HCT116 (cell line): Measurements from ENCODE around the gene TLX1. TPM values are rescaled to one million over a fixed set of nuclear protein-coding genes. Genes with fewer than 3 reads are reported as not detected.

Experiments
- ATAC-seq: fragments of 200-7000 bp; cut with Tn5 transposase; 2 replicates; pipeline ENCODE4 v1.9.1; 2020; ENCODE audit warnings: mild to moderate bottlenecking, moderate library complexity
- BruUV-seq: library from RNA; stranded (reverse); fragments of 400-500 nt; replicated peaks from 2 replicates; lab custom pipeline; 2021; lab: Mats Ljungman, UMichigan
- CTCF ChIA-PET: fragments of 300-600 bp; sonication (Branson Sonifier 250); formaldehyde crosslinking; loops from one replicate; lab custom pipeline; 2021; ENCODE audit warnings: antibody characterized with exemption; lab: Charles Lee
- POLR2A ChIA-PET: fragments of 300-600, 350-600 bp; sonication (Branson Sonifier 250); formaldehyde crosslinking; loops from one replicate; lab custom pipeline; 2021; ENCODE audit warnings: antibody characterized with exemption; lab: Charles Lee
- RAD21 ChIA-PET, 2 experiments: fragments of 300-600 bp; sonication (Branson Sonifier 250); formaldehyde crosslinking; loops; one replicate each; lab custom pipeline; 2023; ENCODE audit warnings: low total read pairs in 2 of 2; ENCODE audit not compliant: uncharacterized antibody in 2 of 2, unreplicated experiment in 2 of 2, low non-redundant PET in 1 of 2; lab: Charles Lee
- DNase-seq: peaks from one replicate; pipeline ENCODE4 v3.0.0-alpha.2; 2010; ENCODE audit warnings: low read depth, low spot score
- H2AFZ ChIP-seq: fragments of 200-600 bp; shearing (Covaris generic), sonication (generic); 2 replicates; pipeline ENCODE4 v1.6.1; 2017; ENCODE audit warnings: low read depth, mixed run types, mixed read lengths, antibody characterized with exemption, low read length; ENCODE audit not compliant: poor library complexity, severe bottlenecking
- H3K27ac ChIP-seq: 2 replicates; pipeline ENCODE4 v1.5.1; 2012; ENCODE audit warnings: low read depth, low read length
- H3K27me3 ChIP-seq: fragments of 200-600 bp; sonication (generic); 2 replicates; pipeline ENCODE4 v1.6.1; 2016; ENCODE audit warnings: mixed run types, low read length, mixed read lengths; ENCODE audit not compliant: insufficient read depth
- H3K36me3 ChIP-seq, 2 experiments: fragments of 200-500 bp in 1 of 2; fragments of 200-600 bp in 1 of 2; sonication (Bioruptor generic) in 1 of 2; sonication (generic) in 1 of 2; 2 replicates each; pipeline versions ENCODE4 v1.5.1 to v1.6.1; 2014 to 2016; ENCODE audit warnings: low read length in 2 of 2, inconsistent platforms in 1 of 2, mixed read lengths in 1 of 2, mixed run types in 1 of 2; ENCODE audit not compliant: insufficient read depth in 2 of 2, control insufficient read depth in 1 of 2
- H3K4me1 ChIP-seq, 2 experiments: fragments of 200-600 bp in 1 of 2; sonication (generic) in 1 of 2; 2 replicates each; pipeline versions ENCODE4 v1.5.1 to v1.6.1; 2012 to 2017; ENCODE audit warnings: low read length in 2 of 2, inconsistent platforms in 1 of 2, mild to moderate bottlenecking in 1 of 2, mixed read lengths in 1 of 2, mixed run types in 1 of 2, moderate library complexity in 1 of 2; ENCODE audit not compliant: insufficient read depth in 2 of 2, control insufficient read depth in 1 of 2
- H3K4me2 ChIP-seq: fragments of 200-600 bp; sonication (generic); 2 replicates; pipeline ENCODE4 v1.6.1; 2017; ENCODE audit warnings: mixed run types, low read length, mixed read lengths
- H3K4me3 ChIP-seq, 2 experiments: fragments of 200-600 bp in 1 of 2; sonication (generic) in 1 of 2; replicated peaks in 1 of 2; 2 replicates each; pipeline ENCODE4 v1.5.1; 2011 to 2016; ENCODE audit warnings: low read length in 2 of 2, control low read depth in 1 of 2, low read depth in 1 of 2, mild to moderate bottlenecking in 1 of 2, mixed read lengths in 1 of 2, mixed run types in 1 of 2
- H3K79me2 ChIP-seq: fragments of 200-600 bp; sonication (generic); 2 replicates; pipeline ENCODE4 v1.6.1; 2017; ENCODE audit warnings: mild to moderate bottlenecking, mixed run types, low read length, moderate library complexity, mixed read lengths; ENCODE audit not compliant: insufficient read depth
- H3K9ac ChIP-seq: fragments of 200-600 bp; sonication (generic); 2 replicates; pipeline ENCODE4 v1.6.1; 2016; ENCODE audit warnings: low read length, mixed read lengths
- H3K9me2 ChIP-seq: fragments of 200-600 bp; sonication (generic), shearing (Covaris generic); 2 replicates; pipeline ENCODE4 v1.6.1; 2017; ENCODE audit warnings: mixed run types, mild to moderate bottlenecking, moderate library complexity; ENCODE audit not compliant: insufficient read depth
- H3K9me3 ChIP-seq, 2 experiments: fragments of 200-500 bp in 1 of 2; fragments of 200-600 bp in 1 of 2; sonication (Bioruptor generic) in 1 of 2; sonication (generic) in 1 of 2; 2 replicates each; pipeline ENCODE4 v1.6.1; 2014 to 2017; ENCODE audit warnings: low read length in 2 of 2, mixed read lengths in 2 of 2, inconsistent platforms in 1 of 2, low read depth in 1 of 2, mild to moderate bottlenecking in 1 of 2, mixed run types in 1 of 2, moderate library complexity in 1 of 2; ENCODE audit not compliant: control insufficient read depth in 1 of 2, insufficient read depth in 1 of 2
- H4K20me1 ChIP-seq: fragments of 200-600 bp; sonication (generic), shearing (Covaris generic); 2 replicates; pipeline ENCODE4 v1.6.1; 2017; ENCODE audit warnings: mixed run types, mild to moderate bottlenecking, moderate library complexity; ENCODE audit not compliant: insufficient read depth
- CBX3 ChIP-seq: IDR thresholded peaks from 2 replicates; pipeline ENCODE4 v1.6.1; 2012; ENCODE audit warnings: low read depth
- ELF1 ChIP-seq: IDR thresholded peaks from 2 replicates; pipeline ENCODE4 v1.6.1; 2012; ENCODE audit warnings: low read depth, borderline replicate concordance
- EZH2 ChIP-seq: fragments of 200-600 bp; sonication (generic); IDR thresholded peaks from 2 replicates; pipeline ENCODE4 v1.6.1; 2017; ENCODE audit warnings: antibody characterized with exemption, mixed run types
- EZH2phosphoT487 ChIP-seq: fragments of 200-600 bp; IDR thresholded peaks from 2 replicates; pipeline ENCODE4 v1.6.1; 2018; ENCODE audit warnings: antibody characterized with exemption, borderline replicate concordance
- FOSL1 ChIP-seq: IDR thresholded peaks from 2 replicates; pipeline ENCODE4 v1.6.1; 2012; ENCODE audit warnings: low read depth
- POLR2AphosphoS5 ChIP-seq: IDR thresholded peaks from 2 replicates; pipeline ENCODE4 v1.6.1; 2011; ENCODE audit warnings: mild to moderate bottlenecking, low read depth, low read length, moderate library complexity
- RAD21 ChIP-seq: IDR thresholded peaks from 2 replicates; pipeline ENCODE4 v1.6.1; 2012; ENCODE audit warnings: low read depth, mild to moderate bottlenecking
- REST ChIP-seq: IDR thresholded peaks from 2 replicates; pipeline ENCODE4 v1.6.1; 2012; ENCODE audit warnings: low read depth
- SIN3A ChIP-seq: IDR thresholded peaks from 2 replicates; pipeline ENCODE4 v1.6.1; 2012; ENCODE audit warnings: low read depth
- ZBTB33 ChIP-seq: IDR thresholded peaks from 2 replicates; pipeline ENCODE4 v1.6.1; 2011; ENCODE audit warnings: mild to moderate bottlenecking, low read length, moderate library complexity; ENCODE audit not compliant: insufficient replicate concordance; ENCODE audit errors: extremely low read depth
- intact Hi-C: fragments of 100-400 bp; cut with micrococcal nuclease; formaldehyde crosslinking; loops from 2 replicates; pipeline ENCODE4 v1.10.0; 2022
- total RNA-seq: library from RNA; stranded (reverse); gene quantifications from one replicate; pipeline ENCODE4 v1.2.1, GENCODE V29; 2021; ENCODE audit not compliant: unreplicated experiment

The TLX1 gene
- total RNA-seq, 1 experiment from 2014 or later: not detected

DNA sequence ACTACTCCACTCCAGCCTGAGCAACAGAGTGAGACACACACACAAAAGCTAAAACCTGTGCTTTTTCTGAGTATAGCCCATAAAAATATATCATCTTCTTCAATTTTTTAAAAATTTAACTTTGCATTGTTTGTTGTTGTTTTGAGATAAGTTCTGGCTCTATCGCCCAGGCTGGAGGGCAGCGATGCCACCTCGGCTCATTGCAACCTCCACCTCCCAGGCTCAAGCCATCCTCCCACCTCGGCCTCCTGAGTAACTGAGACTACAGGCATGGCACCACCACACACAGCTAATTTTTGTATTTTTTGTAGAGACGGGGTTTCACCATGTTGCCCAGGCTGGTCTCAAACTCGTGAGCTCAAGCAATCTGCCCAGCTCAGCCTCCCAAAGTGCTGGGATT is 14.3 kb upstream of the TLX1 start:
- Histone ChIP-seq H3K4me2 (no peak overlapping the region), H3K9me2 (no peaks in the 10 kb centered on the region), H3K27ac (no peak overlapping the region), H3K9ac (no peak overlapping the region), H3K27me3 (0 out of 2 replicates have a peak, but pooled peaks cover 5% of the 10 kb centered on the region), H4K20me1 (no peaks in the 10 kb centered on the region), H3K36me3 (no peaks in the 10 kb centered on the region), H3K79me2 (no peaks in the 10 kb centered on the region), H3K4me1 (peaks cover 2 to 12% of the 10 kb centered on the region in 2 experiments; a peak in 2 of 4 replicates), H2AFZ (no peak overlapping the region), H3K9me3 (no peaks in the 10 kb centered on the region), H3K4me3 (no peak overlapping the region)
- no TSS peak for BruUV-seq
- ChIA-PET POLR2A (no interaction called here), CTCF (interaction anchor here (1.2 to 2.6 kb wide), 3 partner anchors 22 to 86 kb away, joined by 5 to 15 read pairs (median 6); partner anchors contain the start of gene PDZD7), RAD21 (no interaction called here)
- ATAC-seq (no peak), DNase-seq (no peak)
- TF ChIP-seq POLR2AphosphoS5: no peak
- no peak for TF ChIP-seq EZH2phosphoT487
- no peak for TF ChIP-seq ZBTB33
- TF ChIP-seq SIN3A: no peak
- no peak for TF ChIP-seq CBX3
- TF ChIP-seq ELF1: no peak
- no peak for TF ChIP-seq FOSL1
- intact Hi-C loops: no loop called here

DNA sequence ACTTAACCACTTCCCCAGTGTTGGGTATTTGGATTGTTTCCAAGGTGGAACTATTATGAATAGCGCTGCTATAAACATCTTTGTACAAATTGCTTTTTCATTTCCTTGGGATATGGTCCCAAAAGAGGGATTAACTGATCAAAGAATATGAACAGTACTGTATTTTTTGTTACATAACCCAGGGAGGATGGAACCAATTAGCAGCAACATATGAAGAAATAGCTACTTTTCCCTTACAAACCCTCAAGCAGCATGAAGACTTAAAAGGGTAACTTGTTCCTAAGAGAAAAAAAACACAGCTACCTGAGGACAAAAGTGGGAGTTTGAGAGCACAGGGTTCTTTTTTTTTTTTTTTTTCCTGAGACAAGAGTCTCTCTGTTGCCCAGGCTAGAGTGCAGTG is 13.1 kb upstream of the TLX1 start:
- H3K4me1 ChIP-seq: peaks cover 0 to 12% of the 10 kb centered on the region in 2 experiments; a peak in 2 of 4 replicates
- intact Hi-C loops: no loop called here
- H3K4me3 ChIP-seq: no peak overlapping the region
- H2AFZ ChIP-seq: no peak overlapping the region
- ChIA-PET RAD21 (no interaction called here), CTCF (interaction anchor here (0.6 to 2.6 kb wide), 4 partner anchors 23 to 119 kb away, joined by 3 to 15 read pairs (median 8); partner anchors contain the start of genes LZTS2 and PDZD7), POLR2A (interaction anchor here (1.0 kb wide), 1 partner anchor 75 kb away, joined by 3 read pairs; no protein-coding TSS in a partner anchor)
- no peaks in the 10 kb centered on the region for H3K79me2 ChIP-seq
- no peaks in the 10 kb centered on the region for H3K9me2 ChIP-seq
- H3K27me3 ChIP-seq: 0 out of 2 replicates have a peak, but pooled peaks cover 5% of the 10 kb centered on the region
- H3K27ac ChIP-seq: no peak overlapping the region
- H3K4me2 ChIP-seq: no peak overlapping the region
- H3K9ac ChIP-seq: no peak overlapping the region
- H3K9me3 ChIP-seq: no peaks in the 10 kb centered on the region
- no peak for ATAC-seq
- TF ChIP-seq ZBTB33 (no peak), REST (no peak), EZH2 (no peak), RAD21 (no peak)
- TF ChIP-seq, all 23 proteins: peak for 0
- no peak for DNase-seq
- Histone ChIP-seq H4K20me1 (no peaks in the 10 kb centered on the region), H3K36me3 (no peaks in the 10 kb centered on the region)
- no TSS peak for BruUV-seq
